Esophagus muscularis mucosa (tissue), 2 donors: Measurements from ENCODE around the gene SH3BGRL.

ENCODE experiments used
- EP300 ChIP-seq: sonication (generic); formaldehyde crosslinking; IDR thresholded peaks from one replicate; pipeline ENCODE4 v1.6.1; 2017; ENCODE audit warnings: antibody characterized with exemption
- POLR2A ChIP-seq: fragments of 450-650 bp; IDR thresholded peaks from one replicate; pipeline ENCODE4 v1.6.1; 2017; ENCODE audit warnings: antibody characterized with exemption, moderate library complexity, mild to moderate bottlenecking, low read depth

GRCh38 chrX:81195259-81195658 lies 6.6 kb upstream of the SH3BGRL start:
- TF ChIP-seq POLR2A: no peak
- TF ChIP-seq EP300: no peak
